DND-41 (cell line): ENCODE measurements around the gene CTSW.
A peak's percentile ranks its signal among the peaks of the same experiment; 100 is the strongest.
"Not testable (repeated sequence)": the region's sequence is repeated elsewhere in the genome, so short reads cannot be mapped to it uniquely, and the experiment has no call there.

Experiments
- ATAC-seq: fragments of 200-7000 bp; cut with Tn5 transposase; 3 replicates; pipeline ENCODE4 v1.9.1; 2021; ENCODE audit warnings: low read depth; ENCODE audit not compliant: insufficient read depth
- DNase-seq: peaks from one replicate; pipeline ENCODE4 v3.0.0-alpha.2; 2020
- H2AFZ ChIP-seq: 2 replicates; pipeline ENCODE4 v1.6.0; 2012; ENCODE audit warnings: low read depth, low read length
- H3K27ac ChIP-seq: 2 replicates; pipeline ENCODE4 v1.5.1; 2012; ENCODE audit warnings: low read length, inconsistent platforms
- H3K27me3 ChIP-seq: fragments of 200-600 bp; sonication (generic); 2 replicates; pipeline ENCODE4 v1.6.0; 2012; ENCODE audit warnings: low read length, mild to moderate bottlenecking, inconsistent platforms; ENCODE audit not compliant: insufficient read depth, poor library complexity
- H3K36me3 ChIP-seq: 2 replicates; pipeline ENCODE4 v1.5.1; 2012; ENCODE audit warnings: low read length, inconsistent platforms; ENCODE audit not compliant: insufficient read depth
- H3K4me1 ChIP-seq: 2 replicates; pipeline ENCODE4 v1.5.1; 2012; ENCODE audit warnings: mild to moderate bottlenecking, low read length; ENCODE audit not compliant: insufficient read depth
- H3K4me2 ChIP-seq: 2 replicates; pipeline ENCODE4 v1.6.0; 2012; ENCODE audit warnings: mild to moderate bottlenecking, moderate library complexity, low read length, inconsistent platforms; ENCODE audit not compliant: insufficient read depth
- H3K4me3 ChIP-seq, 2 experiments: fragments of 200-600 bp in 1 of 2; shearing (Covaris generic) in 1 of 2; 2 replicates each; pipeline ENCODE4 v1.5.1; 2012 to 2016; ENCODE audit warnings: inconsistent platforms in 2 of 2, low read length in 2 of 2, mild to moderate bottlenecking in 2 of 2, low read depth in 1 of 2, moderate library complexity in 1 of 2
- H3K79me2 ChIP-seq: 2 replicates; pipeline ENCODE4 v1.6.0; 2012; ENCODE audit warnings: low read length, inconsistent platforms; ENCODE audit not compliant: insufficient read depth
- H3K9ac ChIP-seq: 2 replicates; pipeline ENCODE4 v1.6.0; 2012; ENCODE audit warnings: low read depth, mild to moderate bottlenecking, inconsistent platforms, low read length, moderate library complexity
- H3K9me3 ChIP-seq: 2 replicates; pipeline ENCODE4 v1.5.1; 2012; ENCODE audit warnings: low read length, moderate library complexity, mild to moderate bottlenecking, inconsistent platforms; ENCODE audit not compliant: insufficient read depth, severe bottlenecking
- H4K20me1 ChIP-seq: 2 replicates; pipeline ENCODE4 v1.6.0; 2012; ENCODE audit warnings: low read length; ENCODE audit not compliant: insufficient read depth
- CTCF ChIP-seq: IDR thresholded peaks from 2 replicates; pipeline ENCODE4 v1.5.1; 2012; ENCODE audit warnings: borderline replicate concordance, low read length, moderate library complexity, mild to moderate bottlenecking; ENCODE audit not compliant: poor library complexity, severe bottlenecking; ENCODE audit errors: extremely low read depth
- EZH2 ChIP-seq: IDR thresholded peaks from 3 replicates; pipeline ENCODE4 v1.6.1; 2012; ENCODE audit warnings: borderline replicate concordance, low read depth, mild to moderate bottlenecking, moderate library complexity, low read length, inconsistent platforms; ENCODE audit not compliant: severe bottlenecking

Gene CTSW

GRCh38 chr11:65891219-65892136 is 11.8 kb downstream of the CTSW start:
- Histone ChIP-seq H3K36me3 (peaks cover 14% of the 10 kb centered on the region), H3K79me2 (peaks cover 27% of the 10 kb centered on the region), H3K4me3 (peak overlapping the region; percentile 51 to 71), H2AFZ (peak overlapping the region; percentile 88), H3K4me2 (peak overlapping the region; percentile 96), H3K27me3 (no peaks in the 10 kb centered on the region), H4K20me1 (peaks cover 21% of the 10 kb centered on the region; the same call in 1 of the 2 replicates), H3K4me1 (peaks cover 61% of the 10 kb centered on the region), H3K27ac (peak overlapping the region; percentile 81; the same call in 1 of the 2 replicates), H3K9ac (peak overlapping the region; percentile 75), H3K9me3 (no peaks in the 10 kb centered on the region)
- DNase-seq (peak; percentile 38), ATAC-seq (no peak; the same call in 2 of the 3 replicates)
- TF ChIP-seq CTCF (peak; percentile 49), EZH2 (no peak)

GRCh38 chr11:65892137-65892540 is 12.5 kb downstream of the CTSW start:
- not testable (repeated sequence) for DNase-seq, H3K27me3 ChIP-seq, H2AFZ ChIP-seq, H3K36me3 ChIP-seq, ATAC-seq, H3K9me3 ChIP-seq, H3K27ac ChIP-seq
- H3K9ac ChIP-seq: peak overlapping the region; percentile 75; the same call in 1 of the 2 replicates
- H3K4me2 ChIP-seq: peak overlapping the region; percentile 96
- peaks cover 54% of the 10 kb centered on the region for H3K4me1 ChIP-seq
- H3K4me3 ChIP-seq: peak overlapping the region in 1 of 2 experiments; percentile 71; a peak in 2 of 4 replicates
- peaks cover 24% of the 10 kb centered on the region for H3K79me2 ChIP-seq
- H4K20me1 ChIP-seq: peaks cover 21% of the 10 kb centered on the region; the same call in 1 of the 2 replicates

GRCh38 chr11:65892661-65893317 is 13.2 kb downstream of the CTSW start:
- H3K4me2 ChIP-seq: peak overlapping the region; percentile 96; the same call in 1 of the 2 replicates
- DNase-seq (no peak), ATAC-seq (no peak)
- H3K9ac ChIP-seq: no peak overlapping the region
- H3K36me3 ChIP-seq: 0 out of 2 replicates have a peak, but pooled peaks cover under 1% of the 10 kb centered on the region
- peaks cover 21% of the 10 kb centered on the region; the same call in 1 of the 2 replicates for H4K20me1 ChIP-seq
- H3K27ac ChIP-seq: no peak overlapping the region
- H3K9me3 ChIP-seq: no peaks in the 10 kb centered on the region
- H2AFZ ChIP-seq: no peak overlapping the region
- TF ChIP-seq EZH2 (no peak), CTCF (no peak)
- peaks cover 48% of the 10 kb centered on the region for H3K4me1 ChIP-seq
- H3K27me3 ChIP-seq: no peaks in the 10 kb centered on the region
- no peak overlapping the region for H3K4me3 ChIP-seq
- H3K79me2 ChIP-seq: peaks cover 18% of the 10 kb centered on the region
